RWPE2 (cell line): ENCODE measurements around the gene PINK1.
A peak's percentile ranks its signal among the peaks of the same experiment; 100 is the strongest.

ENCODE experiments used
- ATAC-seq: fragments of 200-7000 bp; cut with Tn5 transposase; 3 replicates; pipeline ENCODE4 v1.9.1; 2021; ENCODE audit warnings: low read depth
- DNase-seq: peaks from one replicate; pipeline ENCODE4 v3.0.0-alpha.2; 2020; ENCODE audit warnings: low spot score
- H3K27ac ChIP-seq: fragments of 450-650 bp; 2 replicates; pipeline ENCODE4 v1.5.1; 2017; ENCODE audit warnings: mild to moderate bottlenecking; ENCODE audit not compliant: poor library complexity, severe bottlenecking
- H3K27me3 ChIP-seq: fragments of 250-450 bp; sonication (Bioruptor Pico); 2 replicates; pipeline ENCODE4 v1.5.1; 2021; ENCODE audit warnings: mild to moderate bottlenecking, moderate library complexity; ENCODE audit not compliant: insufficient read depth, poor library complexity, severe bottlenecking
- H3K36me3 ChIP-seq: fragments of 250-450 bp; sonication (Bioruptor Pico); 2 replicates; pipeline ENCODE4 v1.5.1; 2020; ENCODE audit warnings: low read depth, mild to moderate bottlenecking, moderate library complexity
- H3K4me1 ChIP-seq: fragments of 250-450 bp; sonication (Bioruptor Pico); 2 replicates; pipeline ENCODE4 v1.5.1; 2021; ENCODE audit warnings: mild to moderate bottlenecking, moderate library complexity; ENCODE audit not compliant: insufficient read depth, poor library complexity, severe bottlenecking
- H3K4me3 ChIP-seq: fragments of 250-450 bp; sonication (Bioruptor Pico); 2 replicates; pipeline ENCODE4 v1.5.1; 2021; ENCODE audit warnings: mild to moderate bottlenecking, moderate library complexity; ENCODE audit not compliant: severe bottlenecking
- H3K9me3 ChIP-seq: fragments of 250-450 bp; sonication (Bioruptor Pico); 2 replicates; pipeline ENCODE4 v1.5.1; 2021; ENCODE audit warnings: mild to moderate bottlenecking, moderate library complexity; ENCODE audit not compliant: severe bottlenecking
- TF ChIP-seq, protein P1 (sequence below): fragments of 450-650 bp; IDR thresholded peaks from one replicate; pipeline ENCODE4 v1.5.1; 2017; ENCODE audit warnings: mild to moderate bottlenecking, moderate library complexity; ENCODE audit not compliant: poor library complexity, severe bottlenecking

PINK1 gene

GRCh38 chr1:20610970-20611369 is 22.3 kb upstream of the PINK1 start:
- no peak for DNase-seq
- Histone ChIP-seq H3K4me3 (no peak overlapping the region), H3K27ac (peak overlapping the region; percentile 91), H3K4me1 (peaks cover 23% of the 10 kb centered on the region), H3K9me3 (no peaks in the 10 kb centered on the region), H3K27me3 (no peaks in the 10 kb centered on the region), H3K36me3 (peaks cover 16% of the 10 kb centered on the region)
- TF ChIP-seq, protein P1, sequence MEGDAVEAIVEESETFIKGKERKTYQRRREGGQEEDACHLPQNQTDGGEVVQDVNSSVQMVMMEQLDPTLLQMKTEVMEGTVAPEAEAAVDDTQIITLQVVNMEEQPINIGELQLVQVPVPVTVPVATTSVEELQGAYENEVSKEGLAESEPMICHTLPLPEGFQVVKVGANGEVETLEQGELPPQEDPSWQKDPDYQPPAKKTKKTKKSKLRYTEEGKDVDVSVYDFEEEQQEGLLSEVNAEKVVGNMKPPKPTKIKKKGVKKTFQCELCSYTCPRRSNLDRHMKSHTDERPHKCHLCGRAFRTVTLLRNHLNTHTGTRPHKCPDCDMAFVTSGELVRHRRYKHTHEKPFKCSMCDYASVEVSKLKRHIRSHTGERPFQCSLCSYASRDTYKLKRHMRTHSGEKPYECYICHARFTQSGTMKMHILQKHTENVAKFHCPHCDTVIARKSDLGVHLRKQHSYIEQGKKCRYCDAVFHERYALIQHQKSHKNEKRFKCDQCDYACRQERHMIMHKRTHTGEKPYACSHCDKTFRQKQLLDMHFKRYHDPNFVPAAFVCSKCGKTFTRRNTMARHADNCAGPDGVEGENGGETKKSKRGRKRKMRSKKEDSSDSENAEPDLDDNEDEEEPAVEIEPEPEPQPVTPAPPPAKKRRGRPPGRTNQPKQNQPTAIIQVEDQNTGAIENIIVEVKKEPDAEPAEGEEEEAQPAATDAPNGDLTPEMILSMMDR = no peak
- no peak for ATAC-seq

DNA sequence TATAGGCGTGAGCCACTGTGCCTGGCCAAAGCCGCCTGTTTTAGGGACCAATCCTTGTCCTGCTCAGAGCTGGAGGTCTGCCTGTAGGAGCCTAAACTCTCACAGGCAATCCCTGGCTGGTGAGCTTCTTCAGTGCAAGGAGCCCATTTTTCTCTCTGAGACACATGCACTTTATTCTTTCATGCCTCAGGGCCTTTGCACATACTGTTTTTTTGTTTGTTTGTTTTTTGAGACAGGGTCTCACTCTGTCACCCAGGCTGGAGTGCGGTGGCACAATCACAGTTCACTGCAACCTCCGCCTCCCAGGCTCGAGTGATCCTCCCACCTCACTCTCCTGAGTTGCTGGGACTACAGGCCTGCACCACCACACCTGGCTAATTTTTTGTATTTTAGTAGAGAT is 21.6 kb upstream of the PINK1 start:
- no peak for DNase-seq
- Histone ChIP-seq H3K27ac (peak overlapping the region; percentile 91), H3K4me1 (peaks cover 23% of the 10 kb centered on the region), H3K27me3 (no peaks in the 10 kb centered on the region), H3K36me3 (peaks cover 16% of the 10 kb centered on the region), H3K4me3 (no peak overlapping the region), H3K9me3 (no peaks in the 10 kb centered on the region)
- TF ChIP-seq, protein P1 = no peak
- no peak for ATAC-seq

DNA sequence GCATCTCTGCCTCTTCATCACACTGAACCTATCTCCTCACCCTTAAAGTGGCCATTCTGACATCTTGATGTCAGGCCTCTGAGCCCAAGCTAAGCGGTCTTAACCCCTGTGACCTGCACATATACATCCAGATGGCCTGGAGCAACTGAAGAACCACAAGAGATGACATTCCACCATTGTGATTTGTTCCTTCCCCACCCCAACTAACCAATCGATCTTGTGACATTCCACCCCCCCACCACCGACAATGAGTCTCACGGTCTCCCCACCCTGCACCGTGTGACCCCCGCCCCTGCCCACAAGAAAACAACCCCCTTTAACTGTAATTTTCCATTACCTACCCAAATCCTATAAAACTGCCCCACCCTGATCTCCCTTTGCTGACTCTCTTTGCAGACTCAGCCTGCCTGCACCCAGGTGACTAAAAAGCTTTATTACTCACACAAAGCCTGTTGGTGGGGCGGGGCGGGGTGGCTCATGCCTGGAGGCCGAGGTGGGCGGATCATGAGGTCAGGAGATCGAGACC is 21.0 kb upstream of the PINK1 start:
- H3K36me3 ChIP-seq = peaks cover 19% of the 10 kb centered on the region
- H3K27me3 ChIP-seq = no peaks in the 10 kb centered on the region
- ATAC-seq (peak; percentile 59), DNase-seq (peak; percentile 91)
- TF ChIP-seq, protein P1 = no peak
- peak overlapping the region; percentile 91 for H3K27ac ChIP-seq
- no peaks in the 10 kb centered on the region for H3K9me3 ChIP-seq
- H3K4me3 ChIP-seq = no peak overlapping the region
- H3K4me1 ChIP-seq = peaks cover 23% of the 10 kb centered on the region

GRCh38 chr1:20614131-20614579 is 19.1 kb upstream of the PINK1 start:
- no peaks in the 10 kb centered on the region for H3K9me3 ChIP-seq
- ATAC-seq = no peak

More at GRCh38 chr1:20614131-20614579, 19.1 kb upstream of the PINK1 start:
- DNase-seq = no peak
- H3K27ac ChIP-seq = peak overlapping the region; percentile 91
- no peak overlapping the region for H3K4me3 ChIP-seq
- TF ChIP-seq, protein P1 = no peak
- H3K27me3 ChIP-seq = no peaks in the 10 kb centered on the region
- H3K36me3 ChIP-seq = peaks cover 16% of the 10 kb centered on the region
- H3K4me1 ChIP-seq = peaks cover 23% of the 10 kb centered on the region
